CMK (cell line): ENCODE results near the gene ZER1.
"Not testable (repeated sequence)": the region's sequence is repeated elsewhere in the genome, so short reads cannot be mapped to it uniquely, and the experiment has no call there.

ENCODE experiments used
- DNase-seq: peaks from one replicate; pipeline ENCODE4 v3.0.0-alpha.2; 2010; ENCODE audit warnings: low read depth

The ZER1 gene

GRCh38 chr9:128715436-128715750 is 56.3 kb downstream of the ZER1 start:
- DNase-seq: no peak

GRCh38 chr9:128714586-128715435 is 56.9 kb downstream of the ZER1 start:
- no peak for DNase-seq

- no peak for DNase-seq
These were observed 57.7 kb downstream of the ZER1 start for GRCh38 chr9:128713941-128714573.

- no peak for DNase-seq
These were observed 58.3 kb downstream of the ZER1 start for GRCh38 chr9:128713411-128713780.

GRCh38 chr9:128712451-128713410 is 59.0 kb downstream of the ZER1 start:
- no peak for DNase-seq

- DNase-seq: no peak
These were observed 64.3 kb downstream of the ZER1 start for GRCh38 chr9:128707446-128707845.

GRCh38 chr9:128706671-128707381 is 64.9 kb downstream of the ZER1 start:
- no peak for DNase-seq

GRCh38 chr9:128706045-128706444 is 65.7 kb downstream of the ZER1 start:
- no peak for DNase-seq

- no peak for DNase-seq
These were observed 66.4 kb downstream of the ZER1 start for GRCh38 chr9:128705051-128705965.

- DNase-seq: no peak
These were observed 67.4 kb downstream of the ZER1 start for GRCh38 chr9:128704356-128704670.

GRCh38 chr9:128703616-128704355 is 67.9 kb downstream of the ZER1 start:
- no peak for DNase-seq

- peak; percentile 62 for DNase-seq
These were observed 68.6 kb downstream of the ZER1 start for GRCh38 chr9:128702949-128703615.

GRCh38 chr9:128702445-128702948 is 69.2 kb downstream of the ZER1 start, which contains the start of gene PKN3:
PKN3 (plus strand) TSS chr9:128702503; CDS start chr9:128702916, 413 bp downstream.
- peak; percentile 77 for DNase-seq

- DNase-seq: no peak
These were observed 70.4 kb downstream of the ZER1 start for GRCh38 chr9:128701227-128701854.

- not testable (repeated sequence) for DNase-seq
These were observed 72.5 kb downstream of the ZER1 start for GRCh38 chr9:128699096-128699795.

GRCh38 chr9:128696923-128697707 is 74.6 kb downstream of the ZER1 start:
- DNase-seq: no peak

- no peak for DNase-seq
These were observed 77.4 kb downstream of the ZER1 start for GRCh38 chr9:128694344-128694743.
